Stimulated activated CD8-positive, alpha-beta memory T cell treated with anti-CD3 and anti-CD28 coated beads, Interleukin-7, amount 100 ng/mL, for 48 hours (primary cell): Measurements from ENCODE around the gene SPATA12.

Experiments used
- DNase-seq, 2 donors: peaks; one replicate each; pipeline ENCODE4 v3.0.0-alpha.2; 2020; ENCODE audit warnings: low read depth in 1 of 2; ENCODE audit errors: extremely low read depth in 1 of 2

SPATA12 gene

GRCh38 chr3:57110214-57110613 is 49.8 kb downstream of the SPATA12 start:
- no peak for DNase-seq

GRCh38 chr3:57110798-57111197 is 50.3 kb downstream of the SPATA12 start:
- no peak for DNase-seq

DNA sequence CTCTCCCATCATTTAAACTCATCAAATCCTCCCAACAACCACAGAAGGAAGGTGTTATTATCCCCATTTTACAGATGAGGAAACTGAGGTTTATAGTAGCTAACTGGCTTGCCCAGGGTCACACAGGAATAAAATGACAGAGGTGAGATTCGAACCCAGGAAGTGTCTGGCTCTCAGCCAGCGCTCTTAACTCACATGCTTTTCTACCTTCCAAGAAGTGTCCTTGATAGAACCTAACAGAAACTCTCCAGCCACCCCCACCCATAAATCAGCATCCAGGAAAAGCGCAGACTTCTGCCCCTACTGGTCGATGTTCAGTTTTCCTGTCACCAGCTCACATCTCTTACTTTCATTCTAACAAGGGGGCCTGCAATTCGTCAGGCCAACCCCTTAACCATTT is 51.7 kb downstream of the SPATA12 start:
- no peak for DNase-seq

- DNase-seq, result no peak
These were observed 56.0 kb downstream of the SPATA12 start for GRCh38 chr3:57116501-57116900.

DNA sequence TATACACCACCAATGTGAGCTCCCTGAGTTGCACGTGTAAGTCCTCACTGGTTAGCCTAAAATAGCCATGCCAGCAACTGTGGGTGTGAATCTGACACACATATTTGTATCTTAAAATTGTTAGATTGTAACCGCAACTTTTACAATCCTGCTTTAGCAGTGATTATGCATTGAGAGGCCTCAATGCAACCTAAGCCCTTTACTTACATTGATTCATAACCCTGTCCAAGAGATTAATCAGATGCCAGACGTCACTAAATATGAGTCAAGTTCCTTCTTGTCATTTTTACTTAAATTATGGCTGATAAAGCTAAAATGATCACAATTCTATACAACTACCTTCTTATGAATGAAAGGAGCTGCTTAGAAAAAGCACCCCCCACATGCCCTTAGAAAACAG is 57.8 kb downstream of the SPATA12 start:
- DNase-seq, result no peak

GRCh38 chr3:57120040-57120439 is 59.6 kb downstream of the SPATA12 start:
- no peak for DNase-seq

GRCh38 chr3:57120451-57121174 is 60.1 kb downstream of the SPATA12 start:
- DNase-seq, result no peak
